Measurements from ENCODE around the gene ELMO3. TPM values are rescaled to one million over a fixed set of nuclear protein-coding genes. Genes with fewer than 3 reads are reported as not detected.

The ELMO3 gene
- total and polyA plus RNA-seq, 7 donors: 0.26 to 0.82 (median 0.53) TPM

DNA sequence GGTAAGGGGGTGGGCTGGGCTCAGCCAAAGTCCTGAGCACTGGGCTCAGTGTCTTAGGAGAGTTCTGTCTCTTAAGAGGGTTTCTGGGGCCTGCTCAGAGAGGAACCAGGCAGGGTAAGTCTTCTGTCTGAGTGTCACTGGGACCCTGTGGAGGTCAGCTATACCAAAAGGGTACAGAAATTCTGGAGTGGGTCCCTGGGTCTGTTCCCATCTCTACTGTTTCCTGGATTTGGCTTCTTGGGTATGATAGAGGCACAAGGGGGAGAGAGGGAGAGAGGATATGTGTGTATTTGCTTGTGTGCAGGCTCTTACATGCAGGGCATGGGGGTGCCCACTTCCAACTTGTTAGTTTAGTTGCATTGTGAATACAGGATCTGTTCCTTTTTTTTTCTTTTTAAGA, 5.4 kb upstream of the ELMO3 start:
- H3K9me3 ChIP-seq: no peaks in the 10 kb centered on the region
- no peaks in the 10 kb centered on the region for H3K27me3 ChIP-seq (ENCODE audit: insufficient read depth in 3 of 3, low read length in 2 of 3)
- TF ChIP-seq, protein P1, sequence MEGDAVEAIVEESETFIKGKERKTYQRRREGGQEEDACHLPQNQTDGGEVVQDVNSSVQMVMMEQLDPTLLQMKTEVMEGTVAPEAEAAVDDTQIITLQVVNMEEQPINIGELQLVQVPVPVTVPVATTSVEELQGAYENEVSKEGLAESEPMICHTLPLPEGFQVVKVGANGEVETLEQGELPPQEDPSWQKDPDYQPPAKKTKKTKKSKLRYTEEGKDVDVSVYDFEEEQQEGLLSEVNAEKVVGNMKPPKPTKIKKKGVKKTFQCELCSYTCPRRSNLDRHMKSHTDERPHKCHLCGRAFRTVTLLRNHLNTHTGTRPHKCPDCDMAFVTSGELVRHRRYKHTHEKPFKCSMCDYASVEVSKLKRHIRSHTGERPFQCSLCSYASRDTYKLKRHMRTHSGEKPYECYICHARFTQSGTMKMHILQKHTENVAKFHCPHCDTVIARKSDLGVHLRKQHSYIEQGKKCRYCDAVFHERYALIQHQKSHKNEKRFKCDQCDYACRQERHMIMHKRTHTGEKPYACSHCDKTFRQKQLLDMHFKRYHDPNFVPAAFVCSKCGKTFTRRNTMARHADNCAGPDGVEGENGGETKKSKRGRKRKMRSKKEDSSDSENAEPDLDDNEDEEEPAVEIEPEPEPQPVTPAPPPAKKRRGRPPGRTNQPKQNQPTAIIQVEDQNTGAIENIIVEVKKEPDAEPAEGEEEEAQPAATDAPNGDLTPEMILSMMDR (IDR thresholded peaks at IDR 0.05): no peak
- peak overlapping the region; percentile 87 for H3K27ac ChIP-seq
- peaks cover 30% of the 10 kb centered on the region for H3K4me1 ChIP-seq
- ATAC-seq (no peak), DNase-seq (no peak)
- peak overlapping the region; percentile 100 for H3K4me3 ChIP-seq
- H3K36me3 ChIP-seq (ENCODE audit: insufficient read depth in 1 of 2, low read depth in 1 of 2): peaks cover 16 to 48% of the 10 kb centered on the region in 2 donors
- intact Hi-C loops (cut with DNase I): loop anchor here in 1 of 2 donors (5.0 kb wide), 1 partner anchor 34 kb away; the partner anchor contains the start of gene TMEM208

DNA sequence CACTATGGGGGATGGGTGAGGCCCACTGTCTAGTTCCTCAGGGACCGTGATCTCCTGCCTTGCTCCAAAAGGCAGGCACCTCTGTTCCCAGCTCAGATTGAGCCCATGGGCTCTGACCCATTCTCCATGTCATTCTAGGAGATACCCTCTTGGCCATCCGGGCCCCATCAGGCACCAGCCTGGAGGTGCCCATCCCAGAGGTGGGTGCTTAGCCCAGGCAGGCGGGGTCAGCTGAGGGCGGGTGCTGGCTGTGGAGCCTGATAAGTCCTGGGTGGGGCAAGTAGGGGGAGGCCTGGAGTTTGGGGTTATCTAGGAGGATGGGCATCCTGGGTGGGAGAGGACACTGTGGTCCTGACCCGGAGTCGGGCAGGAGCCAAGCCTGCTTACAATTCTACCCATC, 4.7 kb upstream of the ELMO3 start:
- ATAC-seq (no peak), DNase-seq (no peak)
- intact Hi-C loops (cut with DNase I): loop anchor here in 1 of 2 donors (5.0 kb wide), 1 partner anchor 33 kb away; the partner anchor contains the start of gene TMEM208
- WGBS, 3 donors: 89 to 93% (median 90%) methylated on average over 6 of the region's 6 CpGs
- Histone ChIP-seq H3K4me1 (peaks cover 30% of the 10 kb centered on the region), H3K4me3 (no peak overlapping the region), H3K27ac (no peak overlapping the region), H3K9me3 (no peaks in the 10 kb centered on the region), H3K36me3 (ENCODE audit: insufficient read depth in 1 of 2, low read depth in 1 of 2) (peaks cover 16 to 48% of the 10 kb centered on the region in 2 donors), H3K27me3 (ENCODE audit: insufficient read depth in 3 of 3, low read length in 2 of 3) (no peaks in the 10 kb centered on the region)
- TF ChIP-seq, protein P1 (IDR thresholded peaks at IDR 0.05): no peak

DNA sequence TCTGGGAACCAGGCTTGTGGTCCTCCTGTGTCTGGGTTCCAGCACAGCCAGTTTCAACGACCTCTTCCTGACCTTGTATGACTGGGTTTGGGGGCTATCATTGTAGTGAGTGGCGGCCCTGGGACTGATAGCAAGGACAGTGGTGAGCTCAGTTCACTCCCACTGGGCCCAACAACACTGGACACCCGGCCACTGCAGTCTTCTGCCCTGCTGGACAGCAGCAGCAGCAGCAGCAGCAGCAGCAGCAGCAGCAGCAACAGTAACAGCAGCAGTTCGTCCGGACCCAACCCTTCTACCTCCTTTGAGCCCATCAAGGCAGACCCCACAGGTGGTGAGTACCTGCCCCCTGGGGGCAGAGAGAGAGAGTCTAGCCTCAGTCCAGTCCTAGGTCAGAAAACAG, 3.3 kb upstream of the ELMO3 start:
- Histone ChIP-seq H3K4me1 (peaks cover 30% of the 10 kb centered on the region), H3K4me3 (no peak overlapping the region), H3K27ac (no peak overlapping the region), H3K9me3 (no peaks in the 10 kb centered on the region), H3K27me3 (ENCODE audit: insufficient read depth in 3 of 3, low read length in 2 of 3) (no peaks in the 10 kb centered on the region), H3K36me3 (ENCODE audit: insufficient read depth in 1 of 2, low read depth in 1 of 2) (peaks cover 16 to 48% of the 10 kb centered on the region in 2 donors)
- intact Hi-C loops (cut with DNase I): no loop called here
- ATAC-seq: no peak
- WGBS, 3 donors: 79 to 87% (median 79%) methylated on average over 5 of the region's 5 CpGs
- DNase-seq: no peak
- TF ChIP-seq, protein P1 (IDR thresholded peaks at IDR 0.05): no peak

DNA sequence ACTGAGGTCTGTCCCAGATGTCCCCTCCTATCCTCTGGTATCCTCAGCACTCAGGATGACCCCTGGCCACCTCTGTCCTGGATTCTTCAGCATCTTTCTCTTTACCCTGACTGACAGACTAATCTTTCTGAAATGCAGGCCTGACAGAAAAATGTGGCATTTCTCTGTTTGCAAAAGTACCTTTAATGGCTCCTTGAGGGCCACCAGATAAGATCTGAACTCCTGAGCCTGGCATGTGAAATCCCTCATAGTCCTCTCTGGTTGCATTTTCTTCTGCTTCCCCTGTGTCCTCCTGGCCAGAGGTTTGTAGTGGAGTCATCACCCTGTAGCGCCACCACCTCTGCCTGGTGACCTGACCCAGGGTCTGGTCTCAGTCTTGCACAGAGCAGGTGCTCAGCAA, 2.0 kb upstream of the ELMO3 start:
- H3K9me3 ChIP-seq: no peaks in the 10 kb centered on the region
- DNase-seq (no peak), ATAC-seq (no peak)
- H3K4me1 ChIP-seq: peaks cover 22% of the 10 kb centered on the region
- H3K36me3 ChIP-seq (ENCODE audit: insufficient read depth in 1 of 2, low read depth in 1 of 2): peaks cover 16 to 54% of the 10 kb centered on the region in 2 donors
- no peaks in the 10 kb centered on the region for H3K27me3 ChIP-seq (ENCODE audit: insufficient read depth in 3 of 3, low read length in 2 of 3)
- H3K4me3 ChIP-seq: no peak overlapping the region
- TF ChIP-seq, protein P1 (IDR thresholded peaks at IDR 0.05): no peak
- intact Hi-C loops (cut with DNase I): no loop called here
- WGBS, 3 donors: 80 to 97% (median 94%) methylated on average over 1 of the region's 1 CpG
- H3K27ac ChIP-seq: no peak overlapping the region

DNA sequence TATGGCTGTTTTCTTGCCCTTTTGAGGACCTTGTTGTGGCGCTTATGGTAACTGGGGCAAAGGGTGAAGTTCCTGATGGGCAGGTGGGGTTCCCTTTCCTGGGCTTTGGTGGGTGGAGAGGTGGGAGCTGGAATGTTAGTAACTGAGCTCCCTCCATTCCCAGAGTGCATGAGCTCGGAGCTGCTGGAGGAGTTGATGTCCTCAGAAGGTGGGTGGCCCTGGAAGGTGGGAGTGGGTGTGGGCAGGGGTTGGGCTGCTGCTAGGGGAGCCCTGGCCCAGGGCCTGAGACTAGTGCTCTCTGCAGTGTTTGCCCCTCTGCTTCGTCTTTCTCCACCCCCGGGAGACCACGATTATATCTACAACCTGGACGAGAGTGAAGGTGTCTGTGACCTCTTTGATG, 1.2 kb upstream of the ELMO3 start:
- Histone ChIP-seq H3K9me3 (no peaks in the 10 kb centered on the region), H3K4me3 (no peak overlapping the region), H3K36me3 (ENCODE audit: insufficient read depth in 1 of 2, low read depth in 1 of 2) (peaks cover 16 to 61% of the 10 kb centered on the region in 2 donors), H3K27ac (no peak overlapping the region), H3K27me3 (ENCODE audit: insufficient read depth in 3 of 3, low read length in 2 of 3) (no peaks in the 10 kb centered on the region), H3K4me1 (peaks cover 20% of the 10 kb centered on the region)
- TF ChIP-seq, protein P1 (IDR thresholded peaks at IDR 0.05): no peak
- DNase-seq (no peak), ATAC-seq (no peak)
- intact Hi-C loops (cut with DNase I): no loop called here
- WGBS, 3 donors: 70 to 79% (median 76%) methylated on average over 6 of the region's 6 CpGs
